HUES64 (cell line): Measurements from ENCODE around the gene TTC28.
"Not testable (repeated sequence)": the region's sequence is repeated elsewhere in the genome, so short reads cannot be mapped to it uniquely, and the experiment has no call there.

Experiments used
- H3K27ac ChIP-seq: 2 replicates; pipeline ENCODE4 v1.7.0; 2013; ENCODE audit warnings: low read depth, low read length, inconsistent platforms
- H3K27me3 ChIP-seq: 2 replicates; pipeline ENCODE4 v1.6.1; 2013; ENCODE audit warnings: mild to moderate bottlenecking, low read length; ENCODE audit not compliant: insufficient read depth
- H3K36me3 ChIP-seq: 2 replicates; pipeline ENCODE4 v1.6.1; 2013; ENCODE audit warnings: mild to moderate bottlenecking, low read length; ENCODE audit not compliant: insufficient read depth
- H3K4me1 ChIP-seq: 2 replicates; pipeline ENCODE4 v1.6.1; 2013; ENCODE audit warnings: mild to moderate bottlenecking, low read length, moderate library complexity; ENCODE audit not compliant: insufficient read depth
- H3K4me3 ChIP-seq: 2 replicates; pipeline ENCODE4 v1.5.1; 2013; ENCODE audit warnings: mild to moderate bottlenecking, low read length, moderate library complexity
- H3K9ac ChIP-seq: 2 replicates; pipeline ENCODE4 v1.6.1; 2013; ENCODE audit warnings: mild to moderate bottlenecking, low read depth, low read length
- H3K9me3 ChIP-seq: 2 replicates; pipeline ENCODE4 v1.6.1; 2013; ENCODE audit warnings: low read depth, low read length; ENCODE audit not compliant: insufficient read depth
- WGBS: fragments of 150-250, 120-280 bp; methylation state at CpG from one replicate; pipeline ENCODE4 v1.1.7; 2013; ENCODE audit warnings: missing lambda C conversion rate; 5-methylcytosine and 5-hydroxymethylcytosine counted together

The TTC28 gene

GRCh38 chr22:28478564-28478963 is 201.1 kb downstream of the TTC28 start:
- H3K27me3 ChIP-seq, result no peaks in the 10 kb centered on the region
- H3K36me3 ChIP-seq, result no peaks in the 10 kb centered on the region
- 0 out of 2 replicates have a peak, but pooled peaks cover 5% of the 10 kb centered on the region for H3K4me1 ChIP-seq
- no peak overlapping the region for H3K9ac ChIP-seq
- H3K9me3 ChIP-seq, result no peaks in the 10 kb centered on the region
- H3K4me3 ChIP-seq, result no peak overlapping the region
- no peak overlapping the region for H3K27ac ChIP-seq

- no peaks in the 10 kb centered on the region for H3K36me3 ChIP-seq
- H3K4me1 ChIP-seq, result 0 out of 2 replicates have a peak, but pooled peaks cover 5% of the 10 kb centered on the region
- H3K27me3 ChIP-seq, result no peaks in the 10 kb centered on the region
- H3K9me3 ChIP-seq, result no peaks in the 10 kb centered on the region
- H3K4me3 ChIP-seq, result no peak overlapping the region
- 71% methylated on average over 1 of the region's 1 CpG for whole genome bisulfite sequencing
- no peak overlapping the region for H3K27ac ChIP-seq
- no peak overlapping the region for H3K9ac ChIP-seq
Observed at GRCh38 chr22:28477556-28477955, 202.1 kb downstream of the TTC28 start.

DNA sequence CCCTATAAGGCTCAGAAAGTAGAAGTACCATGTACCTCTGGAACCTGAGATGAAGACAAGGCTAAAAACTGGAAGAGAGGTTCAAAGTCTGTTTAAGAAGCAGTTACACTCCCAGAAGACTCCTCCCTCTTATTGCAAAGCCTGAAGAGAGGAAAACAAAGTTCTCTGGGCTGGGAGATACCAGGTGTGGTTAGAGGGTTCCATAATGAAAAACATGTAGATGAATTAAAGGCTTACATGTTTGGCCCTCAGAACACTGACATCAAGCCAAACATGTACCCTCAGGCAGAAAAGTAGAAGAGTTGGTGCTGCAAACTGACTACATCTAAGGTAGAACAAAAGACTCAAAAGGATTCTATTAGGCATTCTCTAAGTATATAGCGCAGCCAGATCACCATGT is 205.3 kb downstream of the TTC28 start:
- H3K4me3 ChIP-seq, result no peak overlapping the region
- no peaks in the 10 kb centered on the region for H3K9me3 ChIP-seq
- no peaks in the 10 kb centered on the region for H3K27me3 ChIP-seq
- no peaks in the 10 kb centered on the region for H3K4me1 ChIP-seq
- no peak overlapping the region for H3K27ac ChIP-seq
- WGBS, result 100% methylated on average over 1 of the region's 1 CpG
- H3K36me3 ChIP-seq, result no peaks in the 10 kb centered on the region
- H3K9ac ChIP-seq, result no peak overlapping the region

- no peaks in the 10 kb centered on the region for H3K4me1 ChIP-seq
- no peak overlapping the region for H3K27ac ChIP-seq
- H3K9ac ChIP-seq, result no peak overlapping the region
- WGBS, result 94% methylated on average over 2 of the region's 2 CpGs
- H3K9me3 ChIP-seq, result no peaks in the 10 kb centered on the region
- H3K27me3 ChIP-seq, result no peaks in the 10 kb centered on the region
- no peak overlapping the region for H3K4me3 ChIP-seq
- H3K36me3 ChIP-seq, result no peaks in the 10 kb centered on the region
Observed at GRCh38 chr22:28473258-28473657, 206.4 kb downstream of the TTC28 start.

DNA sequence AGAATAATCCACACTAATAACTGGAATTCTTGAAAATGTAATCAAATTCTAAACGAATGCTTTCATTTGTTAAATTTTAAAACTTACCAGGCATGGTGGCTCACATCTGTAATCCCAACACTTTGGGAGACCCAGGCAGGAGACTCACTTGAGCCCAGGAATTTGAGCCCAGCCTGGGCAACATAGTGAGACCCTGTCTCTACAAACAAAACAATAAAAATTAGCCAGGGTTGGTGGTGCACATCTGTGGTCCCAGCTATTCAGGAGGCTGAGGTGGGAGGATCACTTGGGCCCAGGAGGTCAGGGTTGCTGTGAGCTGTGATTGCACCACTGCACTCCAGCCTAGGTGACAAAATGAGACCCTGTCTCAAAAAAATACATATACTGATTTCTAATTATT is 212.6 kb downstream of the TTC28 start:
- 100% methylated on average over 1 of the region's 1 CpG for WGBS

GRCh38 chr22:28466399-28466798 is 213.2 kb downstream of the TTC28 start:
- Histone ChIP-seq H3K4me1 (peaks cover 3% of the 10 kb centered on the region; the same call in 1 of the 2 replicates), H3K9me3 (no peaks in the 10 kb centered on the region), H3K36me3 (no peaks in the 10 kb centered on the region), H3K27me3 (no peaks in the 10 kb centered on the region), H3K9ac (no peak overlapping the region), H3K27ac (no peak overlapping the region), H3K4me3 (no peak overlapping the region)
- 92% methylated on average over 4 of the region's 4 CpGs for WGBS

More for the DNA sequence above, 212.6 kb downstream of the TTC28 start:
- not testable (repeated sequence) for H3K9me3 ChIP-seq, H3K4me1 ChIP-seq, H3K9ac ChIP-seq, H3K36me3 ChIP-seq, H3K27me3 ChIP-seq, H3K4me3 ChIP-seq, H3K27ac ChIP-seq

DNA sequence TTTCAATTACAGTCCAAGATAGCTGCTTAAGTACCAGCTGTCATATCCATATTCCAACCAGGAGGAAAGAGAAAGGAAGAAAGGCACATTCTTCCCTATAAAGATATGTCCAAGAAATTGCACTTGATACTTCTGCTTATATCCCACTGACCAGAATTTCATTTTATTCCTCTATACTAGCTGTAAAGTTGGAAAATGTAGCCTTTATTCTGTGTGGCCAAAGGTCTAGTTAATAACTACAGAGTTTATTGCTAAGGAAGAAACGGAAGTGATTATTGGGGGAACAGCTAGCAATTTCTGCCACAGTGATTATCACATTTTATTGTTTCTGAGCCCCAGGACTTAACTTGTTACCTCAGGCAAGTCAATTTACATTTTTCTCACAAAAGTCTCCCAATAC is 213.8 kb downstream of the TTC28 start:
- Histone ChIP-seq H3K27me3 (no peaks in the 10 kb centered on the region), H3K9ac (no peak overlapping the region), H3K36me3 (no peaks in the 10 kb centered on the region), H3K27ac (no peak overlapping the region), H3K4me1 (peaks cover 3% of the 10 kb centered on the region; the same call in 1 of the 2 replicates), H3K9me3 (no peaks in the 10 kb centered on the region), H3K4me3 (no peak overlapping the region)
- WGBS, result 63% methylated on average over 1 of the region's 1 CpG

DNA sequence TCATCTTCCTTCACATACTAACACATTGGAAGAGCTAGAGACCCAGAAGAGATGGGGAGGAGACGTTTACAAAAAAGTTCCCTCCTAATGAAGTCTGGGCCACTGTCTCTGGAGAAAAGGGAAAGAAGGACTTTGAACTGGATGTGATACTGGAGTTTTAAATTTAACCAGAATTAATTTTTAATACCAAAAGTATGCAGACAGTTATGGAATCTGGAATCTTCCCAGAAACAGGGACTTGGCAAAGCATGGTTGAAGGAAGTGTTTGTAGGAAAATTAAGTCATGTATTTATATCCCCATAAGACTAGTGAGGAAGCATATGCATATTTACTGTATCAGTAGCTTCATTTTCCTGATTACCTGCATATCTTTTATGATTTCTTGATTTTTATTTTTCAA is 215.5 kb downstream of the TTC28 start:
- H3K4me1 ChIP-seq, result peaks cover 3% of the 10 kb centered on the region; the same call in 1 of the 2 replicates

GRCh38 chr22:28463408-28463807 is 216.2 kb downstream of the TTC28 start:
- not testable (repeated sequence) for H3K36me3 ChIP-seq, H3K9me3 ChIP-seq, H3K4me1 ChIP-seq, H3K27me3 ChIP-seq, H3K9ac ChIP-seq, H3K4me3 ChIP-seq, H3K27ac ChIP-seq
- WGBS, result 82% methylated on average over 1 of the region's 1 CpG

More for the DNA sequence above, 215.5 kb downstream of the TTC28 start:
- H3K27ac ChIP-seq, result no peak overlapping the region
- H3K9me3 ChIP-seq, result no peaks in the 10 kb centered on the region
- H3K36me3 ChIP-seq, result no peaks in the 10 kb centered on the region
- H3K27me3 ChIP-seq, result no peaks in the 10 kb centered on the region
- no CpG with 5 or more reads among the region's 1 CpG for WGBS
- H3K4me3 ChIP-seq, result no peak overlapping the region
- H3K9ac ChIP-seq, result no peak overlapping the region

GRCh38 chr22:28462901-28463300 is 216.7 kb downstream of the TTC28 start:
- Histone ChIP-seq H3K36me3 (no peaks in the 10 kb centered on the region), H3K4me3 (no peak overlapping the region), H3K9me3 (no peaks in the 10 kb centered on the region), H3K27ac (no peak overlapping the region), H3K9ac (no peak overlapping the region), H3K27me3 (no peaks in the 10 kb centered on the region), H3K4me1 (peaks cover 3% of the 10 kb centered on the region; the same call in 1 of the 2 replicates)
- 100% methylated on average over 2 of the region's 2 CpGs for WGBS

GRCh38 chr22:28462041-28462440 is 217.6 kb downstream of the TTC28 start:
- H3K27ac ChIP-seq, result no peak overlapping the region
- H3K4me1 ChIP-seq, result peaks cover 3% of the 10 kb centered on the region; the same call in 1 of the 2 replicates
- no peaks in the 10 kb centered on the region for H3K36me3 ChIP-seq
- H3K9ac ChIP-seq, result no peak overlapping the region
- H3K4me3 ChIP-seq, result no peak overlapping the region
- H3K27me3 ChIP-seq, result no peaks in the 10 kb centered on the region
- no CpG with 5 or more reads among the region's 1 CpG for WGBS
- no peaks in the 10 kb centered on the region for H3K9me3 ChIP-seq

DNA sequence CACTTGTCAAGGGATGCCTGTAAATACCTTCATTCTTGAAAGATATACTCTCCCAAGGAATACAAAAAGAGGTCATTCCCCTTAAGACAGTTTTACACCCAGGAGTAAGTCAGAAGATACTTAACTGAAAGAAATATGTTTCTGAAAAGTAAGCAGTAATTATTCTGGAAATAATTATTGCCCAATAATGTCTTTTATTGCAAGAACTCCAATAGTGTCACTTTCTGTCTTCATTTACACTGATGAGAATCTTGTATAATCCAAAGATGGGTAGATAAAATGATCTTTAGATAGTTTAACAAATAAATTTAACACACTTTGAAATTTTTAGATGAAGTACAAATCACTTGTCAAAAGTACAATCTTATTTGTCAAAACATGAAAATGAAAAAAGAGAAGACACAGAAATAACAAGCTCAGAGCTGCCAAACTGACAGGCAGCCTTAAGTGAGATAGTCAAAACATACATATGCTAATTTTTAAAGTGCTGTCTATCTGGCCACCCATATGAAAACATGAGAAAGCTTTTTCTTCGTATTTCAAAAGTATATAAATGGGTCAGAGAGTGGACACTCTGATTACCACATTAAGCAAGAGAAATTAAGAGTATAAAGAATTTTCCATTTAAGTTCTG is 225.1 kb downstream of the TTC28 start:
- Histone ChIP-seq H3K9me3 (no peaks in the 10 kb centered on the region), H3K27me3 (no peaks in the 10 kb centered on the region), H3K4me3 (no peak overlapping the region), H3K36me3 (no peaks in the 10 kb centered on the region), H3K27ac (no peak overlapping the region), H3K9ac (no peak overlapping the region), H3K4me1 (no peaks in the 10 kb centered on the region)
- 100% methylated on average over 1 of the region's 1 CpG for WGBS
